Dendritic cell treated with granulocyte-macrophage colony-stimulating factor and Interleukin-4, amounts not matched to agents 40 ng/mL and 50 ng/mL, for 4 days (primary cell): ENCODE data around the gene RNASE11.
"Not testable (repeated sequence)": the region's sequence is repeated elsewhere in the genome, so short reads cannot be mapped to it uniquely, and the experiment has no call there.

Experiments used
- H3K27ac Mint-ChIP-seq: one replicate; pipeline ENCODE4 v1.8.0; 2022; ENCODE audit warnings: mild to moderate bottlenecking, mixed read lengths
- H3K27me3 Mint-ChIP-seq: one replicate; pipeline ENCODE4 v1.8.0; 2022; ENCODE audit warnings: mild to moderate bottlenecking, mixed read lengths
- H3K36me3 Mint-ChIP-seq: one replicate; pipeline ENCODE4 v1.8.0; 2022; ENCODE audit warnings: low read depth, mixed read lengths
- H3K4me1 Mint-ChIP-seq: one replicate; pipeline ENCODE4 v1.8.0; 2022; ENCODE audit warnings: low read depth, mixed read lengths
- H3K4me3 Mint-ChIP-seq: one replicate; pipeline ENCODE4 v1.8.0; 2022; ENCODE audit warnings: mild to moderate bottlenecking, moderate library complexity, mixed read lengths
- H3K9me3 Mint-ChIP-seq: one replicate; pipeline ENCODE4 v1.8.0; 2022; ENCODE audit warnings: mixed read lengths
- intact Hi-C: fragments of 100-400 bp; cut with micrococcal nuclease; formaldehyde crosslinking; loops from one replicate; pipeline ENCODE4 v1.15.0; 2022

RNASE11 gene

DNA sequence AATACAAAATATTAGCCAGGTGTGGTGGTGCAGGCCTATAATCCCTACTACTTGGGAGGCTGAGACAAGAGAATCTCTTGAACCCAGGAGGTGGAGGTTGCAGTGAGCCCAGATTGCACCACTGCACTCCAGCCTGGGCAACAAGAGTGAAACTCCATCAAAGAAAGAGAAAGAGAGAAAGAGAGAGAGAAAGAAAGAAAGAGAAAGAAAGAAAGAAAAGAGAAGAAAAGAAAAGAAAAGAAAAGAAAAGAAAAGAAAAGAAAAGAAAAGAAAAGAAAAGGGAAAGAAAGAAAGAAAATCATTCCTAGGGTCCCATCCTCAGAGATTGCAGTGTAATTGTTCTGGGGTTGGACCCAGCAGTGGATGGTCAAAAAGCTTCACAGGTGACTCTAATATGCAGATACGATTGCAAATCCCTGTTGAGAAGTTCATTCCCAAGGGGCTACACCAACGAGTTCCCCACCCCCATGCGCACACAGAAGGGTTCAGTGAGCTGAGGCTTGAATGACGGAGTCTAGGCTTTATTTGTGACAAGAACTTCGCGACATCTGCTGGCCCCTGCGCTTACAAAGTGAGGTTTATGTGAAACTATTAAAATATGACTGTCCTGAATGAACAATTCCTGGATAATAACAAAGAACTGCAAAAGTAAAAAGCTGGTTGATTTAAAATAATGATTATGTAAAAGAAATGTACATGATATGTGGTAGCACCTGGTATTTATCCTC lies 20.7 kb upstream of the RNASE11 start:
- no peaks in the 10 kb centered on the region for H3K27me3 Mint-ChIP-seq
- no peak overlapping the region for H3K4me3 Mint-ChIP-seq
- H3K27ac Mint-ChIP-seq = no peak overlapping the region

DNA sequence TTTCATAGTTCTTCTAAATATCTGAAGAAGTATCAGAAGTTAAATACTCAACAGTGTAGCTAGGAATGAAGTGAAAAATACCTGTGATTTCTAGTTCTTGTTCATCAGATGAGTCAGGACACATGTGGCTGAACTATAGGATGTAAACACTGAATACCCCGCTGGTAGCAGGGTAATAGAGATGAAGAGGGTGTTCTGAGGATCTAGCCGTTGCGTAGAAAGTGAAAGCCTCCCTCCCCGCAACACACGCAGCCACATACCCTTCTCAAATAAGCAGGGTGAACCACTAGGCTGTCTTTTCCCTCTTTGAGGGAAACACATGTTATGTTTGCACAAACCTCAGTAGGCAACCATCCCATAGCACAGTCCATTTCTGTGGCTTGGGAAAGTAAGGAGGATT lies 19.8 kb upstream of the RNASE11 start:
- no peak overlapping the region for H3K4me3 Mint-ChIP-seq
- intact Hi-C loops = loop anchor here (5.0 kb wide), 2 partner anchors 130 to 195 kb away; partner anchors contain the start of gene TEP1
- H3K27ac Mint-ChIP-seq = no peak overlapping the region
- no peaks in the 10 kb centered on the region for H3K4me1 Mint-ChIP-seq
- no peaks in the 10 kb centered on the region for H3K36me3 Mint-ChIP-seq
- H3K9me3 Mint-ChIP-seq = no peaks in the 10 kb centered on the region
- no peaks in the 10 kb centered on the region for H3K27me3 Mint-ChIP-seq

More for the DNA sequence above, 20.7 kb upstream of the RNASE11 start:
- Mint-ChIP-seq H3K9me3 (no peaks in the 10 kb centered on the region), H3K4me1 (no peaks in the 10 kb centered on the region), H3K36me3 (no peaks in the 10 kb centered on the region)
- intact Hi-C loops = loop anchor here (1.0 to 5.0 kb wide), 3 partner anchors 131 to 281 kb away; partner anchors contain the start of gene TEP1

DNA sequence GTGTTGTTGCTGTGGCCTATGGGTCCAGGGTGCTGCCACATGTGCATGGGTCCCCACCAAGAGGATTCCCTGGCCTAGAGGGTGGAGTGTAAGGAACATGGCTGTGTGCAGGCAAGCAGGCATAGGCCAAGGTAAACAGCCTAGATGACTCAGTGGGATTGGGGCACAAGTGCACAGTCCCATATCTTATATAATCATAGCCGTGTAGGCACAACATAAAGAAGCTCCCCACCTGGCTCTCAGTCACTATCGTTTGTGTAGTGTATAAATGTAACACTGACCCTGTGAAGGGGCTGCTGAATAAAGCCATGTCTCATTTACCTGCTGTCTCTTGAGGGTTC lies 19.1 kb upstream of the RNASE11 start:
- H3K9me3 Mint-ChIP-seq = no peaks in the 10 kb centered on the region
- H3K27me3 Mint-ChIP-seq = no peaks in the 10 kb centered on the region
- H3K27ac Mint-ChIP-seq = no peak overlapping the region
- intact Hi-C loops = loop anchor here (1.0 to 5.0 kb wide), 3 partner anchors 76 to 195 kb away; partner anchors contain the start of gene TEP1
- H3K4me3 Mint-ChIP-seq = no peak overlapping the region
- H3K4me1 Mint-ChIP-seq = peaks cover under 1% of the 10 kb centered on the region
- H3K36me3 Mint-ChIP-seq = no peaks in the 10 kb centered on the region

DNA sequence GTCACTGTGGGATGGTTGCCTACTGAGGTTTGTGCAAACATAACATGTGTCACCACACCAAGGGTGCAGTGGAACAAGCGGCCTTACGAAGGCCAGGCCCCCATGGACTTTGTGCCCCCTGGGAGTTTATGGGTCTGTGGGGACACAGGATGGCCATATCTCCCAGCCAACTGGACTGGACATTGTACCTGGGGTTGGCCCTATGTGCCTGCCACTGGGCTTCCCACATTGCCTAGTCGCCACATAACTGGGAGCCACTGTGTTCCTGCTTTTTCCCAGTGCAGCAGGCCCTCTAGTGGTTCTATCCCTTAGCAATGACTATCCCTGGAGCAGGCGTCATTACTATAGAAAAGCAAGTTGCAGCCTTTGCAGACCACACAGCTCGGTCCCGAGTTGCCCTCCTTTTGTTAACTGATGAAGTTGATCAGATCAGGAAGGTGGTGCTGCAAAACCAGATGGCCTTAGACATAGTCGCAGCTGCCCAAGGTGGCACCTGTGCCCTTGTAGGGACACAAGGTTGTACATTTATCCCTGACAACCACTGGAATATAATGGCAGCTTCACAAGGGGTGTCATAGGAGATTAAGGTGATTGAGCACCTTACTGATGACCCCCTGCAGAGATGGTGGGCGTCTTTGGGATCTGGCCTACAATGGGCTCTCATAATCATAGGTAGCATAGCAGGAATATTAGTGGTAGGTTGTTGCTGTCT lies 18.5 kb upstream of the RNASE11 start:
- no peaks in the 10 kb centered on the region for H3K27me3 Mint-ChIP-seq
- no peak overlapping the region for H3K4me3 Mint-ChIP-seq
- H3K9me3 Mint-ChIP-seq = no peaks in the 10 kb centered on the region
- H3K4me1 Mint-ChIP-seq = peaks cover 6% of the 10 kb centered on the region
- no peaks in the 10 kb centered on the region for H3K36me3 Mint-ChIP-seq
- intact Hi-C loops = loop anchor here (1.0 to 5.0 kb wide), 3 partner anchors 75 to 194 kb away; partner anchors contain the start of gene TEP1
- no peak overlapping the region for H3K27ac Mint-ChIP-seq

DNA sequence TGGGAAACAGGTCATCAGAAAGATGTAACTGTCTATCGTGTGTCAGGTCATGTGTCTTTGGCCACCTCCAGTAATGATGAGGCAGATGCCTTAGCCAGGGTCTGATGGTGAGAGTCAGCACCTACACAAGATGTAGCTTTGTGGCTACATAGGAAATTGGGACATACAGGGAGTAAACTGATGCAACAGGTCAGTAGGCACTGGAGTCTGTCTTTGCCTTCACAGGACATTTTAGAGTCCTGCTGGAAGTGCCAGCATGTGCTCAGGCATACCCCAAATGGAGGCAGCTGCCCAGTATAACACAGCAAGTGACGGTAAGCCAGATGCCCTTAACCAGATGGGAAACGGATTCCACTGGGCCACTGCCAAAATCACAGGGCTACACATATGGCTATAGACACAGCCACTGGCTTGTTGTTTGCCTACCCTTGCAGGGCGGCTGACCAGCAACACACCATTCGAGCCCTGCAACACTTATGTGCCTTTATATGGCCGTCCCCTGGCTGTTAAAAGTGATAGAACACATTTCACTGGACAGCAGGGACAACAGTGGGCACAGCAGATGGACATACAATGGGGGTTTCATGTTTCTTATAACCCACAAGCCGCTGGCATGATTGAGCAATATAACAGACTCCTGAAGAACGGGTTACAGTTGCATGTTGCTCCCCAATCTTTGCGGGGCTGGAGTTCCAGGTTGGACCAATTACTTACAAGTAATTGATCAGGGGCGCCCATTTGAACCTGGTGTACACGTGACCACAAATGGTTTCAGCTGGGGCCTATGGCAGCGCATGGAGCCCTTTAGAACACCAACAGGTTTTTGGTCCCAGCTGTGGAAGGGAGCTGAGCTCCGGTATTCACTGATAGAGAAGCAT lies 16.3 kb upstream of the RNASE11 start:
- no peaks in the 10 kb centered on the region for H3K36me3 Mint-ChIP-seq
- no peak overlapping the region for H3K4me3 Mint-ChIP-seq
- peaks cover 8% of the 10 kb centered on the region for H3K4me1 Mint-ChIP-seq
- H3K27ac Mint-ChIP-seq = no peak overlapping the region
- no peaks in the 10 kb centered on the region for H3K27me3 Mint-ChIP-seq
- intact Hi-C loops = no loop called here
- no peaks in the 10 kb centered on the region for H3K9me3 Mint-ChIP-seq

DNA sequence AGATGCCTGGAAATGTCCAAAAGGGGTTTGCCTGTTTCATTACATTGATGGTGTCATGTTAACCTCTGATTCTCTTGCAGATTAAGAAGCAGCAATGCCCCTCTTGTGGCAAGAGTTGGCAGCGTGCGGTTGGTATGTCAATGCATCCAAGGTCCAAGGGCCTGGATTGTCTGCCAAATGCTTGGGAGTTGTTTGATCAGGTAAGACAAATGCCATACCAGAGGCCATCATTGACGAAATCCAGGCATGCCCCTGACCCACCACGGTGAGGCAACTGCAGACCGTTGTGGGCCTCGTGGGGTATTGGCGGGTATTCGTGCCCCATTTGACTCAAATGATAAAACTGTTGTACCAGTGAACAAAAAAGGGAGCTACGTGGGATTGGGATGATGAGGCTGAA lies 14.8 kb upstream of the RNASE11 start:
- intact Hi-C loops = no loop called here
- Mint-ChIP-seq H3K4me1 (peaks cover 8% of the 10 kb centered on the region), H3K9me3 (no peaks in the 10 kb centered on the region), H3K36me3 (no peaks in the 10 kb centered on the region), H3K27me3 (no peaks in the 10 kb centered on the region), H3K4me3 (no peak overlapping the region), H3K27ac (no peak overlapping the region)

DNA sequence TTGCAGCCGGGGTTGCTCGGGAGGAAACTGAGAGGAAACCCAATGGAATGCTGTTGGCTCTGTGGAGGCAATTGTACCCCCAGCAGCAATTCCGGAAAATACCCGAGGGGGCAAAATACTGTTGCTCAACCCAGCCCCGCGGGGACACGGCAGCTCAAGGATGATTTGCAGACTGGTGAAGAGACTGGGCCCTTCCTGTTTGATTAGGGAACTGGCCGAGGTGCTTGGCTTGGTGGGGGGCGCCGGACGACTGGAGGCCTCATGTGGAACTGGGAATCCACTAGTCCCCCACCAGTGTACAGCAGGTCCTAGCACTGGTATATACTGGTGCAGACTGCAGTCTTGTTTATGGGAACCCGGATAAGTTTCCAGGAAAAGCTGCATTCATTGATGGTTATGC lies 13.7 kb upstream of the RNASE11 start:
- H3K4me1 Mint-ChIP-seq = peaks cover 8% of the 10 kb centered on the region
- H3K27me3 Mint-ChIP-seq = no peaks in the 10 kb centered on the region
- no peak overlapping the region for H3K4me3 Mint-ChIP-seq
- intact Hi-C loops = no loop called here
- no peak overlapping the region for H3K27ac Mint-ChIP-seq
- no peaks in the 10 kb centered on the region for H3K36me3 Mint-ChIP-seq
- H3K9me3 Mint-ChIP-seq = no peaks in the 10 kb centered on the region

DNA sequence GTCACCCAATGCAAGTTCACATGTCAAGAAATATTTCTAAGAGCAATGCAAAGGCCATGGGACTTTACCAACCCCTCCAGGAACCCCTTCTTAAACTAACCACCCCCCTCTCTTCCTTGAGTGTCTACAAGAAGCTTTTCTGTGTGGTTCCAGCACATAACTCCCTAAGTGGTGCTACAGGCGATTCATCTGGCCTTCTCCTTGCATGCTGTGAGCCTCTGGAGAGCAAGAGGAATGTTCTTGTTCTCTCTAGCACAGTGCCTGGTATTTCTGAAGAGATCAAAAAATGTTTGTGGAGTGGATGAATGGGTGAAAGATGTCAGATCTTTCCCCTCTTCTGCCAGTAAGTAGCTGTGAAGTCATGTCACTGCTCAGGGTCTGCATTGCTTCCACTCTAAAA lies 9.3 kb upstream of the RNASE11 start:
- Mint-ChIP-seq H3K4me3 (no peak overlapping the region), H3K36me3 (no peaks in the 10 kb centered on the region), H3K27ac (no peak overlapping the region), H3K4me1 (peaks cover 8% of the 10 kb centered on the region), H3K27me3 (no peaks in the 10 kb centered on the region), H3K9me3 (no peaks in the 10 kb centered on the region)
- intact Hi-C loops = no loop called here

DNA sequence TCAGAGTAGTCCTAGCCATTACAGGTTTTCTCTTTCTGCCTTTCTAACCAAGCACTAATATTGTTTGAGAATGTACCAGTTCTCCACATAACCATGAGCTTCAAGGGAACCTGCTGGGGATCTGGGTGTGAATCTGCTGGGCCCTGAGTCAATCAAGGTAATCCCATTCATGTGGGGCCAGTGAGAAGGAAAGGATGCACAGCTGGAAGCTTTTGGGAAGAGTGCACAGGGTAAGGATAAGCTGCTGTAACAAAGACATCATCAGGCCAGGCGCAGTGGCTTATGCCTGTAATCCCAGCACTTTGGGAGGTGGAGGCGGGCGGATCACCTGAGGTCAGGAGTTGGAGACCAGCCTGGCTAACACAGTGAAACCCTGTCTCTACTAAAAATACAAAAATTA lies 7.9 kb upstream of the RNASE11 start:
- intact Hi-C loops, H3K27me3 Mint-ChIP-seq, H3K27ac Mint-ChIP-seq, H3K4me1 Mint-ChIP-seq, H3K9me3 Mint-ChIP-seq, H3K36me3 Mint-ChIP-seq, H3K4me3 Mint-ChIP-seq: not testable (repeated sequence)

DNA sequence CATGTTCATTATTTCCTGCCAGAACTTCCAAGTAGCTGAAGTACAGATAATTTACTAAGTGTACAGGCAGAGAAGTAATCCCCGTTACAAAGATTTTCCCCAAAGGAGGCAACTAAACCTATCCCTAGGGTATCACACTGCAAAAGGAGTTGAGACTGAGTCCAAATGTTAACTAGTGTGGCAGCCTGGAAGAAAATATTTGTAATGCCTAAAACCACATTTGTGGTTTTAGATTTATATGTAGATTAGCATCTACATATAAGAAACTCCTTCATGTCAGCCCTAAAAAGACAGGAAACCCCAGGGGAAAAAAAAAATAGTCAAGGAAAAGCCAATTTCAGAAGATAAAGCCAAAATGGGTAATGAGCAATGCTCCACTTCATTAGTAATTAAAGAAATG lies 4.8 kb upstream of the RNASE11 start:
- no peaks in the 10 kb centered on the region for H3K36me3 Mint-ChIP-seq
- H3K9me3 Mint-ChIP-seq = no peaks in the 10 kb centered on the region
- H3K4me3 Mint-ChIP-seq = no peak overlapping the region
- no peak overlapping the region for H3K27ac Mint-ChIP-seq
- no peaks in the 10 kb centered on the region for H3K4me1 Mint-ChIP-seq
- H3K27me3 Mint-ChIP-seq = peaks cover 2% of the 10 kb centered on the region
- intact Hi-C loops = no loop called here

DNA sequence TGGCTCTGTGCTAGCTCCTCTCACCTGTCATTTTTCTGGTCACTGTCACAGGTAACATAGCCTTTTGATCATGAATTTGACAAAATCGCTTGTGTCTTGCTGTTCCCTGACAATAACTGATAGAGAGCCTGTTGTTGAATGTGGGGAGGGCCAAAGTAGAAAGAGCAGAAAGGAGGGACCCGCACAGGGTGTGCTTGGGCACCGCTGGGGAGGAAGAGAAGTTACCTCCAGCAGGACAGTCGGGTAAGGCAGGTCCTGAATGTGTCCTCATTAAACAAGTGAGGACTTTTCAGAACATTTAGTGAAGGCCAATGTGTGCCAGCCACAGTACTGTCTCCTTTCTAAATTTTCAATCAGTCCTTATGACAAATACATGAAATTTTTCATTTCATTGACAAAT lies 3.4 kb upstream of the RNASE11 start, which contains the start of gene RNASE12:
RNASE12 (minus strand) TSS at position 142 of the 400 bp plus-strand sequence. CDS start 653 bp downstream, outside the sequence.
- H3K36me3 Mint-ChIP-seq = no peaks in the 10 kb centered on the region
- peaks cover 2% of the 10 kb centered on the region for H3K27me3 Mint-ChIP-seq
- H3K27ac Mint-ChIP-seq = no peak within 1 kb of the TSS
- no peak within 1 kb of the TSS for H3K4me3 Mint-ChIP-seq
- no peaks in the 10 kb centered on the region for H3K4me1 Mint-ChIP-seq
- H3K9me3 Mint-ChIP-seq = peaks cover 3% of the 10 kb centered on the region
- intact Hi-C loops = no loop called here

DNA sequence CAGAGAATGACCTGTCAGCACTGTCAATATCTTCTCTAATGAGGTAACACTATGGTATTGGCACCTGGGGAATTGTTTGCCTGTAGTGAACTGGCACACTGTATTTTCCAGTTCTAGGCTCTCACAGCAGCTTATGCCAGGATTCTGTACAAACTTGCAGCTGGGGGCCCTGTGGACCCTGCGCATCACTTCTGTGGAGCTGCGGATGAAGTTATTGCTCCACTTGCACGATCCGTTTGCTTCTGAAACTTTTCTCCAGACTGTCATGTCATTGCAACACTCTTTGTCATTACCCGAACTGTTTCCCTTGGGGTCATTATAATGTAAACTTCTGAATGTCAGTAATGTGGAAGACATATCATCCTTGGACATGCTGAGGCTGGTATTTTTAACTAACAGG lies 3.9 kb downstream of the RNASE11 start:
- H3K4me1 Mint-ChIP-seq = peaks cover 2% of the 10 kb centered on the region
- H3K27ac Mint-ChIP-seq = no peak overlapping the region
- H3K9me3 Mint-ChIP-seq = peaks cover 12% of the 10 kb centered on the region
- H3K4me3 Mint-ChIP-seq = no peak overlapping the region
- H3K27me3 Mint-ChIP-seq = peaks cover 2% of the 10 kb centered on the region
- intact Hi-C loops = no loop called here
- H3K36me3 Mint-ChIP-seq = no peaks in the 10 kb centered on the region

DNA sequence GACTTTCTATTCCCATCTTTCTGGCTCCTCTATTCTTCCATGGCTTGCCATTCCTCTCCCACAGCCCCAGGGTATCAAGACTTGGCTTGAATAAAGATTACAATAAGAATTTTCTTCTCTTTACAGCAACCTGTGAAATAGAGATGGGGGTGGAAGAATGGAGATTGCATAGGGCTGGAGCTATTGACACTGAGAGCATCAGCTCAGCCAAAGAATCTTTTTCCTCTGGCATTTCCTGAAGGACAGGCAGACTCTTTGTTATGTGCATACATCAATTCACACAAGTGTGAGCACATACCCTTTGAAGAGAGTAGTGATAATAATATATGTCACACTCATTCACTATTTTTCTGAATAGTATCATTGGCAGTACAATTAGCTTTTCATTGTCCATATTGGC lies 4.7 kb downstream of the RNASE11 start:
- Mint-ChIP-seq H3K36me3 (no peaks in the 10 kb centered on the region), H3K27me3 (peaks cover 2% of the 10 kb centered on the region), H3K27ac (no peak overlapping the region), H3K4me1 (peaks cover 9% of the 10 kb centered on the region), H3K4me3 (no peak overlapping the region), H3K9me3 (peaks cover 12% of the 10 kb centered on the region)
- intact Hi-C loops = no loop called here

DNA sequence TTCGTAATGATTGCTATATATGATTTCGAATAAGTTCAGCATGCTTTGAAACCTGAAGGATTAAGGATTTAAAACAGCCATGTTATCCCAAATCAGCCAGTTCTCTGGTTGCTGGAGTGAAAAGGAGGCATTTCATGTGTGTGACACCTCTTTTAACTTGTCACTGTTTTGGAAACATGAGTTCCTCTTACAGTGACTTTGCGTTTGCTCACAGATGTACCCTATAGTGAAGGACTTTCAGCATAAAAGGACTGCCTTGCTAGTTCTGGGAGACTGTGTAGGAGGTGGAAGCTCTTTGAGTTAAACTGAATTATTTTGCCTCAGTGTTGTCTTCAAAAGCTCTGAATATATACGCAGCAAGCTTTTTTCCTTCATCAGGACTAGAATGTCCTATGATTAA lies 7.6 kb downstream of the RNASE11 start:
- Mint-ChIP-seq H3K9me3 (no peaks in the 10 kb centered on the region), H3K27me3 (no peaks in the 10 kb centered on the region), H3K36me3 (no peaks in the 10 kb centered on the region), H3K27ac (no peak overlapping the region), H3K4me3 (no peak overlapping the region), H3K4me1 (peaks cover 10% of the 10 kb centered on the region)
- intact Hi-C loops = no loop called here
